Osteoblast (primary cell): ENCODE measurements around the gene MAPKAP1. TPM values are rescaled to one million over a fixed set of nuclear protein-coding genes. Genes with fewer than 3 reads are reported as not detected.

Experiments used
- DNase-seq: peaks from one replicate; pipeline ENCODE4 v3.0.0; 2011; ENCODE audit warnings: low spot score, mixed read lengths; ENCODE audit not compliant: insufficient read length; ENCODE audit errors: missing footprints
- H2AFZ ChIP-seq: 2 replicates; pipeline ENCODE4 v1.6.0; 2011; ENCODE audit warnings: mild to moderate bottlenecking, low read length
- H3K27ac ChIP-seq: 2 replicates; pipeline ENCODE4 v1.5.1; 2011; ENCODE audit warnings: mild to moderate bottlenecking, low read depth, low read length, moderate library complexity
- H3K27me3 ChIP-seq: 2 replicates; pipeline ENCODE4 v1.6.0; 2012; ENCODE audit warnings: mild to moderate bottlenecking, control low read depth, inconsistent platforms, low read length, moderate library complexity; ENCODE audit not compliant: insufficient read depth
- H3K36me3 ChIP-seq: 2 replicates; pipeline ENCODE4 v1.5.1; 2011; ENCODE audit warnings: mild to moderate bottlenecking, low read length, control low read depth, moderate library complexity; ENCODE audit not compliant: insufficient read depth
- H3K4me1 ChIP-seq: 2 replicates; pipeline ENCODE4 v1.5.1; 2011; ENCODE audit warnings: mild to moderate bottlenecking, low read length, control low read depth, moderate library complexity; ENCODE audit not compliant: insufficient read depth
- H3K4me2 ChIP-seq: 2 replicates; pipeline ENCODE4 v1.6.0; 2011; ENCODE audit warnings: mild to moderate bottlenecking, low read length; ENCODE audit not compliant: insufficient read depth
- H3K4me3 ChIP-seq: fragments of 200-600 bp; sonication (generic); 3 replicates; pipeline ENCODE4 v1.5.1; 2012; ENCODE audit warnings: mild to moderate bottlenecking, low read length, inconsistent platforms; ENCODE audit not compliant: insufficient read depth
- H3K79me2 ChIP-seq: 2 replicates; pipeline ENCODE4 v1.6.0; 2012; ENCODE audit warnings: mild to moderate bottlenecking, low read length, control low read depth, inconsistent platforms; ENCODE audit not compliant: insufficient read depth
- H3K9me3 ChIP-seq: 2 replicates; pipeline ENCODE4 v1.5.1; 2011; ENCODE audit warnings: low read depth, low read length, control low read depth
- H4K20me1 ChIP-seq: 2 replicates; pipeline ENCODE4 v1.6.0; 2012; ENCODE audit warnings: mild to moderate bottlenecking, low read length, control low read depth; ENCODE audit not compliant: insufficient read depth
- CTCF ChIP-seq: IDR thresholded peaks from 2 replicates; pipeline ENCODE4 v1.5.1; 2011; ENCODE audit warnings: mild to moderate bottlenecking, low read depth, low read length, moderate library complexity; ENCODE audit errors: extremely low read depth
- total RNA-seq: library from RNA; depleted of rRNA; stranded (reverse); fragments of >200 nt; gene quantifications from 2 replicates; pipeline ENCODE4 v1.2.3, GENCODE V29; 2012

Gene MAPKAP1
- total RNA-seq, 1 donor, result 72.4 TPM

DNA sequence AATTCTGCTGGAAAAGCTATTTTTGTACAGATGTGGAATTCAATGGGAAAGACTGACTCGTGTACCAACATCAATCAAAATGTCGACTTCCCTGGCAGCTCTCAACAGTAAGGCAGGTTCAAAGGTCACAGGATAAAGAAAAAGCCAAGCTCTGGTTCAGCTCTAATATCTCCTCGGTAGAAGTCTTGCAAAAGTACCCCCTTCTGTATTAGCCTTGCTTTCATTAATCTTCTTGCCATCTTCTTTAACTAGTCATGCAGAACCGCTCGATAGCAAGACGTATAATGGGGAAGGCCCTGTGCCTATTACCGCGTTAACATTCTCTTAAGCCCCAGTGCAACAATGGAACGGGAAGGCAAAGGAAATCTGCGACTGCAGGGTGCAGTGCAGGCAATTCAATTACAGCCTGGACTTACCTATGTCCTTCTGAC is 244.1 kb downstream of the MAPKAP1 start:
- H3K4me3 ChIP-seq, result no peak overlapping the region
- peaks cover 27% of the 10 kb centered on the region for H4K20me1 ChIP-seq
- H3K36me3 ChIP-seq, result peaks cover 3% of the 10 kb centered on the region
- no peak overlapping the region for H3K27ac ChIP-seq
- peaks cover 10% of the 10 kb centered on the region for H3K4me1 ChIP-seq
- H3K9me3 ChIP-seq, result no peaks in the 10 kb centered on the region
- no peaks in the 10 kb centered on the region for H3K79me2 ChIP-seq
- H3K4me2 ChIP-seq, result no peak overlapping the region
- no peak for TF ChIP-seq CTCF
- no peak for DNase-seq
- no peaks in the 10 kb centered on the region for H3K27me3 ChIP-seq
- no peak overlapping the region for H2AFZ ChIP-seq

DNA sequence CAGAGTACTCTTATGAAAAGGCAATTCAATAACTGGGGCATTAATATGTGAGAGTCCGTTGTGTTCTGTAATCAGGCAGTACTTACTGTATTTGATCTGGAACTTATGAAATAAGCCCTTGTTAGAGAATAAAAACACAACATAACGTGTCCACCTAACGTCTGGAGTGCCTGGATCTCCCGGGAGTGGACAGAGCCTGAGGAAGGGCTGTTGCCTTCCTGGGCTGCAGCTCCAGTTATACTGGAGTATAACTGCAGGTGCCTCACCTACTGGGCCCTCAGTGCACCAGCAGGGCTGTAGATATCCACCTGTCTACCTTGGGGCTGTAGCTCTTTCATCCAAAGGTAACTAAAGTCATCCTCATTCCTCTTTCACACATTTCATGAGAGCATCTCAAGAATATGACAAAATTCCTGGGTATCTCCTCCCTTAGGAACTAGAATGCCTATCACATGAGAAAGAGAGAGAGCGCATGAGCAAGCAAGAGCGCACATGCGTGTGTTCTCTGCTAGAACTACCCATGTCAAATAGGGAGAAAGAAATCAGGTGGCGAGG is 245.3 kb downstream of the MAPKAP1 start:
- H3K4me2 ChIP-seq, result no peak overlapping the region
- TF ChIP-seq CTCF, result no peak
- H3K36me3 ChIP-seq, result peaks cover 3% of the 10 kb centered on the region
- peak overlapping the region; percentile 64 for H3K27ac ChIP-seq
- H3K79me2 ChIP-seq, result no peaks in the 10 kb centered on the region
- no peak overlapping the region for H2AFZ ChIP-seq
- H3K27me3 ChIP-seq, result no peaks in the 10 kb centered on the region
- H3K9me3 ChIP-seq, result no peaks in the 10 kb centered on the region
- H3K4me1 ChIP-seq, result peaks cover 10% of the 10 kb centered on the region
- no peak for DNase-seq
- no peak overlapping the region for H3K4me3 ChIP-seq
- peaks cover 27% of the 10 kb centered on the region for H4K20me1 ChIP-seq

DNA sequence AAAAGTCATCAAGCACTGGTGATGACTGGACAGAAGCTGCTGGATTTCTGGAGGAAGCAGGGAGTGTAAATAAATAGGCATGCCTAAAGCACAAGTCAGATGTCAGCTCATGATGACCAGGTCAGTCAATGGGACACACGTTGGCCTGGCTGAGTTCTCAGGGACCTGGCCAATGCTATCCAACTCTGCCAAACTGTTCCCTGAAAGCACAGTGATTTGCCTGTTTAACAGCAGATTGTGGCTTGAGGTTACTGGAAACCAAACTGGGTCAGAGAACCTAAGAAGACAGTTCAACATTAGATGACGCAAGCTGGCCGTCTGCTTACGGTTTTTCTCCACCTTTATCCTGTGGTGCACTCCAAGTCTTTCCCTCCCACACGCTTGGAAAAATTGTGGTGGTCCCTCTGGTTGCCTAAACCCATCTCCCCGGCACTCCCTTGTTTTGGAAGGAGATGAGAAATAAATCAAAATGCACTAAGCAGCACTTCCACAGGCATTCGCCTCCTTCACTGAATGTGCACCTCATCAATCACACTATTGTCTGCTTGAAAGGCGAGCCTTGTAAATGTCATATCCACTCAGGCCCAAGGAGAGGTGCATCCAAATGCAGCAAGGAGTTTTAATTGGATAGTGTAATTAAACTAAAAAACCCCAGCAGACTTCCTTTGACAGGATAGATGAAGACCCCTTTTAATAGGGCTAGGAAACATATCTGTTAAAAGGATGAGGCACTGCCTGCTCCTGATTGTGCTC is 245.9 kb downstream of the MAPKAP1 start:
- no peaks in the 10 kb centered on the region for H3K79me2 ChIP-seq
- no peak overlapping the region for H3K4me3 ChIP-seq
- peak overlapping the region; percentile 26 for H3K4me2 ChIP-seq
- DNase-seq, result no peak
- H2AFZ ChIP-seq, result no peak overlapping the region
- peaks cover 10% of the 10 kb centered on the region for H3K4me1 ChIP-seq
- no peak for TF ChIP-seq CTCF
- no peaks in the 10 kb centered on the region for H3K9me3 ChIP-seq
- H3K27me3 ChIP-seq, result no peaks in the 10 kb centered on the region
- peak overlapping the region; percentile 64 for H3K27ac ChIP-seq
- peaks cover 27% of the 10 kb centered on the region for H4K20me1 ChIP-seq
- H3K36me3 ChIP-seq, result peaks cover 7% of the 10 kb centered on the region

GRCh38 chr9:125460346-125460745 is 246.7 kb downstream of the MAPKAP1 start:
- Histone ChIP-seq H3K4me3 (no peak overlapping the region), H3K27ac (peak overlapping the region; percentile 64), H3K9me3 (no peaks in the 10 kb centered on the region), H3K27me3 (no peaks in the 10 kb centered on the region), H3K4me1 (peaks cover 10% of the 10 kb centered on the region), H3K4me2 (peak overlapping the region; percentile 26), H4K20me1 (peaks cover 27% of the 10 kb centered on the region), H3K79me2 (no peaks in the 10 kb centered on the region), H3K36me3 (peaks cover 7% of the 10 kb centered on the region), H2AFZ (no peak overlapping the region)
- no peak for DNase-seq
- no peak for TF ChIP-seq CTCF
